NCI-H2081 (cell line): ENCODE data around the gene RGS9BP.
A peak's percentile ranks its signal among the peaks of the same experiment; 100 is the strongest.
"Not testable (repeated sequence)": the region's sequence is repeated elsewhere in the genome, so short reads cannot be mapped to it uniquely, and the experiment has no call there.

Source experiments
- DNase-seq, 2 experiments: peaks; one replicate each; lab custom pipeline; 2025; lab: John Stamatoyannopoulos, UW

RGS9BP gene

GRCh38 chr19:32695506-32695905 is 19.9 kb downstream of the RGS9BP start:
- DNase-seq, result not testable (repeated sequence)

- DNase-seq, result not testable (repeated sequence)
Measured at GRCh38 chr19:32696771-32697170, 21.1 kb downstream of the RGS9BP start.

GRCh38 chr19:32700129-32700528 is 24.5 kb downstream of the RGS9BP start:
- DNase-seq, result not testable (repeated sequence)

GRCh38 chr19:32702010-32702409 is 26.4 kb downstream of the RGS9BP start:
- peak in 1 of 2 experiments; percentile 40 for DNase-seq

- DNase-seq, result not testable (repeated sequence)
Measured at GRCh38 chr19:32704006-32704405, 28.4 kb downstream of the RGS9BP start.

- no peak for DNase-seq
Measured at GRCh38 chr19:32708457-32708856, 32.8 kb downstream of the RGS9BP start.

- no peak for DNase-seq
Measured at GRCh38 chr19:32709032-32709431, 33.4 kb downstream of the RGS9BP start.

GRCh38 chr19:32711747-32712146 is 36.1 kb downstream of the RGS9BP start:
- DNase-seq, result no peak

- not testable (repeated sequence) for DNase-seq
Measured at GRCh38 chr19:32716203-32716602, 40.6 kb downstream of the RGS9BP start.

- no peak for DNase-seq
Measured at GRCh38 chr19:32717496-32717895, 41.8 kb downstream of the RGS9BP start.

GRCh38 chr19:32718286-32718685 is 42.6 kb downstream of the RGS9BP start:
- DNase-seq, result no peak

GRCh38 chr19:32719611-32720059 is 44.0 kb downstream of the RGS9BP start, which contains the start of gene TDRD12:
TSS of gene TDRD12 (plus strand) at chr19:32719767. CDS start at chr19:32720073, 306 bp downstream.
- DNase-seq, result no peak

GRCh38 chr19:32720216-32720935 is 44.7 kb downstream of the RGS9BP start:
- DNase-seq, result no peak

- no peak for DNase-seq
Measured at GRCh38 chr19:32720936-32721250, 45.2 kb downstream of the RGS9BP start.
